HG03439 (cell line): ENCODE measurements around the gene ISG20.

Experiments used
- ATAC-seq: cut with Tn5 transposase; IDR thresholded peaks from one replicate; pipeline ENCODE4 v1.9.1; 2021; ENCODE audit warnings: mild to moderate bottlenecking, moderate library complexity; ENCODE audit not compliant: unreplicated experiment

ISG20 gene

DNA sequence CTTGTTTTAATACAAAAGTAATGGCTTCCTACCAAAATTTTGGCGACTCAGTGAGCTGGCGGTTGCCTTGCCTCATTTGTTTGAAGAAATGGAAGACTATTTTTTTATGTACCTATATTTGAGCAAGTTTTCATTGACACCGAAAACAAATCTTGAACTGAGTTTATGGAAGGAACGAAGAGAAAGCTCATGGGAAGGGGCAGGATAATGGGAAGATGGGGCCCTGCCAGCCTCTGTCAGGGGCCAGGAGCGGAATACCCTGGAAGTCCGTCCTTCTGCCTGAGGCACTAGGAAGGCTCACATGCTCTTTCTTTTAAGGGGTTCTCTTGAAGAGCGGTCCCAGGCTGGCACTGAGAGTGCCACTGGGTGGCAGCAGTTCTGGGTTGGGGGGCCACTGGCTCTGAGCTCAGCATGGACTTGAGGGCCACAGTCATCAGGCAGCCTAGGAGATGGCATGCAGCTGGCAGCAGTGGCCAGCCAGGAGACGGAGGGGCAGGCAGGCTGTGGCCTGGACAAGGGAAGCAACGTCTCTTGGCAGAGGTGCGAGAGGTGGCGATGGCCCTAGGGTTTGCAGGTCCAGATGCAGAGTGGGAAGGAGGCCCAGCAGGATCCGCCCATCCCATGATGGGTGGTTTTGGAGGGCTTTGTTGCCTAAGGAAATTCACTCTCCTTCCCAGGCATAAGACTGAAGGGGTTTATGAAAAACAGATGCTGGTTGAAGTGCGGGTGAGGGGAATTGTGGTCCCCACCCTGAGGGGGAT lies 41.6 kb downstream of the ISG20 start:
- ATAC-seq, result no peak

DNA sequence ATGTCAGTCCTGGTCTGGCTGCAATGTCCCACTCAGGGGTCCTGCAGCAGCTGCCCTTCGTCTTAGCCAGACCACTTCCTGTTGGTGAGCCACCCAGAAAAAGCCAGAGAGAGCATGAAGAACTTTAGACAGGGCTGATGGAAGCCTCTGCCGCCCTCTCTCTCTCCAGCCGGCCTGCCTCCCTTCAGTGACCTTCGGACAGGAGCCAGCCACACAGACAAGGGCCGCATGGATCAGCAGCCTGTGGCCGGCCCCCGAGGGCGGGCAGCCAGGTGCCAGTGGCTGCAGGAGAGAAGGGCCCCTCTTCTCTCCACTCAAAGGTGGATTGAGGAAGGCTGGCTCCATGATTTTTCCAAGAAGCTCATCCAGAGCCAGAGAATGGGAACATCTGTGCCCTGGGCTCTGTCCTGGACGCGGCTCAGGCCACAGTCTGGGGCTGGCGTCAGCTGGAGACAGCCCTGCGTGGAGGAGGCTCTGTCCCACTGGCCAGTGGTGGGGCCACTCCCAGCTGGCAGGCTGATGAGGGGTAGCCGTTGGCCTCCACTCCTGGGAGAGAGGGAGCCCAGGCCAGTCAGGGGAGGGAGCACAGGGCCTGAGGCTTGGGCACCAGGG lies 42.9 kb downstream of the ISG20 start:
- ATAC-seq, result no peak

GRCh38 chr15:88684345-88684744 lies 45.5 kb downstream of the ISG20 start:
- no peak for ATAC-seq

GRCh38 chr15:88686166-88686565 lies 47.4 kb downstream of the ISG20 start:
- ATAC-seq, result no peak

DNA sequence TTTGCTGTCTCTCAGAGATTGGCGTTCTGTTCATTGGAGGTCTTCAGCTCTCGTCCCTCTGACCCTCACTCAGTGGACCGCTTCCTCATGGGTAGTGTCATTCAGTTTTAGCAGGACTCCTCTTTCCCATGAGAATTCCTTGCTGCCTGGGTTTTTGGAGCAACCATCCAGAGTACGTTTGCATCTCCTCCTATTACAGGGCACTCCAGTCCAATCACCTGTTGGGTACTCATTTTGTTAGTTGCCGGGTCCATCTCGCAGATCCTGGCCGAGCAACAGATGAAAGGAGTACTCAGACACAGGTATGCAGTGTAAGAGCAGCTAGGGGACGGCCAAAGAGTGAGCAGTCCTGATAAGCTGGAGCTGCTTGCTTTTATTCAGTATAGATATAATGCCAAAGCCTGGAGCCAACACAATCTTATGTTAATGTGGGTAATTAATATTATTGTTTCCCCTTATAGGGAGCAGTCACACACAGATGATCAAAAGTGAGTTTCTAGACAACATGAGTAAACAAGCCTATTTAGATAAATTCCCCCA lies 49.6 kb downstream of the ISG20 start:
- no peak for ATAC-seq

DNA sequence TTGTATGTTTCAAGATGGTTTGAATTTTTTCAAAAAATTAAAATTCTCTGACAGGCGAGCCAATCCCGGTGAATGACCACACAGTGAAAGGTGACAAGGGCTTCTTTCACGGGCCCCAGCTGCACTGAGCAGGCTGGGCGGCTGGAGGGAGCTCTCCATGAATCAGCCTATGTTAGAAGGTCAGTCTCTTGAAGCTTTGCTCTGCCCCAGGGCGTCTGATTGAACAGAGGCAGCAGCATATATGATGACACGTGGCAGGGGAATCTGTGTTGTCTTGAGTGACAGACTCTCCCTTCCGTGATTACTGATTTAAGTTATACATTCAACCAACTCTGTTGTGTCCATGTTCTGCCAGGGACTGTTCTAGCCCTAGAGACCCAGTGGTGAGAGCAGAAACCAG lies 51.5 kb downstream of the ISG20 start:
- ATAC-seq, result no peak

DNA sequence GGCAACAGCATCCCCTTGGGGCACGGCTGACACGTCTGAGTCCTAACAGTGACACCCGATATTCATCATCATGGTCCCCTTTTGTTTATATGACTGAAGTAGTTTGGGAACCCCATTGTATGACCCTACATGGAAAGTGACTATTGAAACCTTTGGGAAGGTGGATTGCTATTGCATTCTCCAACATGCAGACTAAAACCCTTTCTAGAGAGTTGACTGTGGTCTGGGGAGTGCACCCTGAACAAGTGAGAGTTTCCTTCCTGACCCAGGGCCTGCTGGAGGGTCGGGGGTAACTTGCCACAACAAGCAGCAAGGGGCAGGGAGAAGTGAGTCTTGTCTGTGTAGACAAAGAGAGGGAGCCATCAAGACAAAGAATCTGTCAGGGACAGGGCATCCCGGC lies 54.4 kb downstream of the ISG20 start:
- no peak for ATAC-seq

DNA sequence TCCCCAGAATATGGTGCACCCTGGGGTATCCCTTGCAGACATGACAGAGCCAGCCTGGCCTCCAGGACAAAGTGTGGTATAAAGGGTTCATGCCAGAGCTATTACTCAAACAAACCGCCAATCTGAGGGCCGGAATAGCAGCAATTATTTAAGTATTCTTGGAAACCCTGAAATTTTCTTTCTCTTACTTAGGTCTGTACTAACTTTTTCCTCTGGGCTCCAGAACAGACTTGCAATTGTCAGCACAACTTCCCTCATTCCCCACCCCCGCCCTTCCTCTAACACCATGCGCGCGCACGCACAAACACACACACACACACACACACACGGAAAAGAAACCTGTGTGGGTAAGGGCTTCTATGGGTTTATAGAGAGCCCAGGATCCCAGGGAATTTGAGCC lies 56.3 kb downstream of the ISG20 start:
- ATAC-seq, result no peak

DNA sequence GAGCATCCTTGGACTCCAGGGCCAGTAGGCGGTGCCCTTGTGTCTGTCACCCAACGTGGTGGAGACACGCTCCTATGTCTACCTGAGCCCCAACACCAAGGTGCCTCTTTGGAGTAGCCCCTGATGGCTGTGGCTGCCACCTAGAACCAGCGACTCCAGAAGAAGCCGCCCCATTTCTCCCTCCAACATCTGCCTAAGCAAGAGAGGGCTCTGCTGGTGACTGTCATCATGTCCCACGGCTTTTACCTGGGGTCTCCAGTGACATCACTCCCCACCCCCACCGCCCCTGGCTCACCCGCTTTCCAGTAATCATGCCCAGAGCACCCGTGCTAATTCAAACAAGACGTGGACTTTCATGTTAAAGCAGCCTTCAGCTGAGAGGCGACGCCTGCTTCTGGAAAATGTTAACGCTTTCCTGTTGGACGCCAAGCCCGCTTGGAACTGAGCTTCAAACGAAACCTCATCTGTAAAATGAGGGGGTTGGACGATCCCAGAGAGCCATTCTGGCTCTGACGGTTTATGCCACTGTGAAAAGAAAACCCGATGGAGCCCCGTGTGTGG lies 57.0 kb downstream of the ISG20 start:
- ATAC-seq, result no peak

DNA sequence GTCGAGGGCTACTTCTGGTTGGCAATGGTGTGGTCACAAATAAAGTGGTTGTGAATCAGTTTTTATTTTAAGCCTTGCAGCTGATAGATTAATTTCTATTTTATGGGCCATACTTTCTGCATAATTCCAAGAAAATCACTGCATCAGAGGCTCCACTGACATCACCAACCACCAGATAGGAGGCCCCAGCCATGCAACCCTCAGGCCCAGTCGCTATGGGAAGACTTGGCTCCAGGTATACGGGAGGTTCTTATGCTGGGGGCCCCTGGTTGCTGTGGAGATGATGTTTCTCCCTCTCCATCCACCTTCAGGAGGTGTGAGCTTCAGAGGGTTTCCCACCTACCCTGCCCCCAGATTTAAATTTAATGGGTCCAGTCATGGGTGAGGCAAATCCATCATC lies 57.4 kb downstream of the ISG20 start:
- no peak for ATAC-seq

DNA sequence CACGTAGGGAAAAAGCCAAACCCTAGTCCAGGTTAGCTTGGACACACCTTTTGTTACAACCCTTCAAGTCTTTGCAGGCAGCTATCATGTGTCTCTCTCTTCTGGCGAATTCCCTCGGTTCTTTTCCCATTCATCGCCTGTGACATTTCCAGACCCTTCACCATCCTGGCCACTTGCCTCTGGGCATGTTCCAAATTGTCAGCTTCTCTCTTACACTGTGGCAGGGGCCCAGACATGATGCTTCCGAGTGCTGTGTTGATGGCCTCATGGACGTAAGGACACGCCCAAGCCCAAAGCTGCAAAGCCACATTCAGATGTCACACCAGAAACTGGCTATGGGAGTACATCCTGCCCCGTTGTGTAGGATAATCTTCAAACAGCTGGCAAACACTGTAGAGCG lies 58.5 kb downstream of the ISG20 start:
- no peak for ATAC-seq

DNA sequence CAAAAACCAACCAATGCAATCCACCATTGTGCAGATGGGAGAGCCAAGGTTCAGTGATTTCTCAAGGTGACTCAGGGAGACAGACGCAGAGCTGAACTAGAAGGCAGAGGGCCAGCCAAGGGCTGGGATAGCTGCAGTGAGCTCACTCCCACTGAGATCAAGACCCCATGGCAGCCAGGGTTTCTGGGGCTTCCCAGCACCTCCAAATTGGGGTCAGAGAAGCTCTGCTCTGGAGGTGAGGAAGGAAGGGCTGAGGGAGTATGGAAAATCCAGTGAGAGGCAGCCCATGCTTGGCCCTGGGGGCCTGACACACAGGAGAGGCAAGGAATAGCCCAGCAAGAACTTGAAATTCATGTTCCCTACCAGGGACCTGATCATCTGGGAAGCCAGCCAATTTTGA lies 61.0 kb downstream of the ISG20 start:
- no peak for ATAC-seq

DNA sequence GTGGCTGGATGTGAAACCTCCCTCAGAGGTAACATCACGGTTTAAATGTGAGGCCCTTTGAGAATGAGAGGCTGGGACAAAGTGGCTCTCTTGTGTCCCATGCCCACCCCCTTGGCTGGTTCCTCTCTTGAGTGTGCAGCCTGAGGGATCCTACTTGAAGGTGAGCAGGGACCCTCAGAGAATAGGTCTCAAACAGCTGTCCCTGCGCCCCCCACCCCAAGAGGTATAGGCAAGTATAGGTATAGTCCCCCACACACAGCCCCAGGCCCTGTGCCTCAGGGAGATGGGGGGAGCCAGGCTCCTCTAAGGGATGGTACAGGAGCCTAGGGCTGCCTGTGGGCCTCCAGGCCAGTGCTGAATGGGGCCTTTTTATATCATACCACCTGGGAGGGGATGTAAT lies 61.9 kb downstream of the ISG20 start:
- ATAC-seq, result no peak

DNA sequence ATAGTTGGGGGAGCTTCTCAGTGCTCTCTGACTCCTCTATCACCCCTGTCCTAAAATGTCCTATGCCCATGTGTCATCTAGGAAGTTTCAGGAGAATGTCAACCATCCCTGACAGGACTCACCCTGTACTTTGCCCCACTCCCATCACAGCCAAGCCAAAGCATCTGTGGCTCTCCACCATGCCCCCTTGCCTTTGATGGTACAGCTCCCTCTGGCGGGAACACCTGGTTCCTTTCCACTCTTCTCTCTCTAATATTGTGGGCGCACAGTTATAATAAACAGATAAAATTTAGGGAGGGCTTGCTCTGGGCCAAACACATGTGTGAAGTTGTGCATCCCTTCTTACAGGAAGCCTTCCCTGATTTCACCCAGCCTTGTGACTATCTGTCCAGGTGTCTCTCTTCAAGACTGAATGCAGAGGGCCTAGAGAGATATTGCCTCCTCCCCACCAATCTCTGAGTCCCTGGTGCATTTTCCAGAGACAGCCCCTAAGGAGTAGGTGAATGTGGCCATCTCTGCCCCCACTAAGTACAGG lies 62.8 kb downstream of the ISG20 start:
- ATAC-seq, result peak; percentile 61

DNA sequence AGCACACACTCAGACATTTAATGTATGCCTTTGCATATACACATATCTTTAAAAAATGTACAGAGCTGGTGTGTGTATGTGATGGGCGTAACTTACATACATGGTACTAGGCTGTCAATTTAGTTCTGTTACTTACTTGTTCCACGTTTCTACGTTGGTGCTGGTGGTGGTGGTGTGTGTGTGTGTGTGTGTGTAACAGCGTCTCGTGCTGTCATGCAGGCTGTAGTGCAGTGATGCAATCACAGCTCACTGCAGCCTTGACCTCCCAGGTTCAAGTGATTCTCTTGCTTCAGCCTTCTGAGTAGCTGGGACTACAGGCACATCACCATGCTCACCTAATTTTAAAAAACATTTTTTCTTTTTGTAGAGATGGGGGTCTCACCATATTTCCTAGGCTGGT lies 64.2 kb downstream of the ISG20 start:
- no peak for ATAC-seq

DNA sequence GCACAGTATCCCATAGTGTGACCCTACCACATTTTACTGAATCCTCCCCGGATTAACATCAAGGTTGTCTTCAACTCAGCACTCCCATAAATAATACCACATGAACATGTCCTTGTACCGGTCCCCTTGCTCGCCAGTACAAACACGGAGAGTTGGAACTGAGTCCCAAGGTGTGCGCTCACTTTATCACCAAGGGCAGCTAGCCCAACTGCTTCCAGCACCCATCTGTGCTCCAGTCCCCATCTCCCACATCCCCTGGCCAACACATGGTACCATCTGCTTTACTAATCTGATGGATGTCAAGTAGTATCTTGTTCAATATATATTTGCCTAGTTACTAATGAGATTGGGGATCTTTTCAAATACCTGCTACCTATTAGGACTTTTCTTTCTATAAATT lies 64.7 kb downstream of the ISG20 start:
- no peak for ATAC-seq

GRCh38 chr15:88704791-88705768 lies 66.3 kb downstream of the ISG20 start:
- ATAC-seq, result no peak

DNA sequence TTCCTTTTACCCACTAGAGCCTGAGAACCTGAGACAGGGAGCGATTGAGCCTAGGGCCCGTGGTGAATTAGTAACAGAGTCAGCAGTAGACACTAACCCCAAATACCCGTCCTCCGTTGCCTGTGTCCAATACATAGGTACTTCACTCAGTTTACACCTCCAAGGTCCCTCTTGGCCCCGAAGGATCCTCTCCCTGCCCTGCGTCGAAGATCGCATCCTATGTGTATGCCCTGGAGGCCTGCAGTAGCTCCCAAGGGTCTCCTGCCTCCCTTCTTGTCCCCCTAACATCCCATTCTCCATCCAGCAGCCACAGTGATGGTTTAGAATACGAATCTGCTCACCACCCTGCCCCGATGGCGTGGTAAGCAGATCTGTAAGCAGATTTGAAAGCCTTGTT lies 67.0 kb downstream of the ISG20 start:
- no peak for ATAC-seq
